Measurements from ENCODE around the gene KLHL13.

The KLHL13 gene

DNA sequence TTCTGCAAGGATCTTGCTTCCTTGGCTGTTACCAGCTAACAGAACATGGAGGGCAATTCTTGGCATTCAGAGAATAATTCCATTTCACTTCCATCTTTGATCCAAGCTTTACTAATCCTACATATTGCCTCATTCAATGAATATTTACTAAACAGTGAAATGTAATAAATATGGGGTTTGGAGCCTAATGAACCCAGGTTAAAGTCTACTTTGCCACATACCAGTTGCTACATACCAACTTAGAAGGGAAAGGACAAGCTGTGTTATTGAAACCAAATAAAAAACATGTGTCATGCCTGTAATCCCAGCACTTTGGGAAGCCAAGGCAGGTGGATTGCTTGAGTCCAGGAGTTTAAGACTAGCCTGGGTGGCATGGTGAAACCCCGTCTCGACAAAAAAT is 265.6 kb downstream of the KLHL13 start:
- no peak for DNase-seq (ENCODE audit: low spot score)
